ENCODE data around the gene SYS1.

GRCh38 chr20:45317826-45318225, 45.1 kb upstream of the SYS1 start:
- no peak for TF ChIP-seq CTCF (IDR thresholded peaks at IDR 0.05 in 8 of 11, conservative IDR thresholded peaks at IDR 0.05 in 3 of 11)
- TF ChIP-seq POLR2A (IDR thresholded peaks at IDR 0.05), result no peak

Measured in spleen (tissue), 7 donors.